HG02571 (cell line): ENCODE results near the gene FAM184A.
A peak's percentile ranks its signal among the peaks of the same experiment; 100 is the strongest.

Experiments used
- ATAC-seq: cut with Tn5 transposase; IDR thresholded peaks from one replicate; pipeline ENCODE4 v1.9.1; 2021; ENCODE audit warnings: mild to moderate bottlenecking, moderate library complexity; ENCODE audit not compliant: unreplicated experiment

Gene FAM184A

DNA sequence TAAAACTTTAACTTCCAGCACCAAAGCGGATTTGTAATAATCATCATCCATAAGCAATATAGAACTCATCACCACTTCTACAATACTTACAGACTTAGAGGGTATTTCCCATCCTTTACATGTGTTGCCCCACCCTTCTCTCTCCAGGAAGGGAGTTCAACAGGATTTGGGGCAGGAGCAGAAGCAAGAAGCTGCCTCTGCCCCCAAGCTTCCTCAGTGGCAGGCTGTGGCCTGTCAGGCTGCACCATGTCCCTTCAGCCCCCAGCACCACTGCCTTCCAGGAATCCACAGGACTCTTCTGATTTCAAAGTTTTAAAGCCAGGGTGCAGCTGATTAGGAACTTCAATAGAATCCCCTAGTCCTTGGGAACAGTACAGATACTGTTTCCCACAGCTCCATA is 106.8 kb downstream of the FAM184A start:
- ATAC-seq = no peak

GRCh38 chr6:118970866-118971265 is 107.6 kb downstream of the FAM184A start:
- ATAC-seq = no peak

DNA sequence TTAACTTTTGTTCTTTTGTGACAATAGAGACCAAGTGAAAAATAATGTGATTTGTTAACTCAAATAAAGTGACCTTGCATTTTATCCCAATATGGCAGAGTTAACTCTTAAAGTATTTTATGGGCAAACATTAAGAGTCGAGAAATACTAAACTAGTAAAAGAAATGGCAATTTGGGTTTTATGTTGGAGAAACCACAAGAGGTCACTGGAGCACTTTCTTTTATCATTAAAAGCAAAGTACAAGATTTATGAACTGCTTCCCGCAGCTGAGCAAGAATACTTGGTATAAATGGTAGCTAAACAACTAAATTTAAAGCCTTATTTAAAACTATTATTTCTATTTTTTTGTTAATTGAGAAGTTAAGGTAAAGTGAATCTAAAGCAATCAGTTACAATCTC is 110.0 kb downstream of the FAM184A start:
- no peak for ATAC-seq

GRCh38 chr6:118967239-118967638 is 111.2 kb downstream of the FAM184A start:
- no peak for ATAC-seq

- no peak for ATAC-seq
Observed at GRCh38 chr6:118965843-118966370, 112.6 kb downstream of the FAM184A start.

DNA sequence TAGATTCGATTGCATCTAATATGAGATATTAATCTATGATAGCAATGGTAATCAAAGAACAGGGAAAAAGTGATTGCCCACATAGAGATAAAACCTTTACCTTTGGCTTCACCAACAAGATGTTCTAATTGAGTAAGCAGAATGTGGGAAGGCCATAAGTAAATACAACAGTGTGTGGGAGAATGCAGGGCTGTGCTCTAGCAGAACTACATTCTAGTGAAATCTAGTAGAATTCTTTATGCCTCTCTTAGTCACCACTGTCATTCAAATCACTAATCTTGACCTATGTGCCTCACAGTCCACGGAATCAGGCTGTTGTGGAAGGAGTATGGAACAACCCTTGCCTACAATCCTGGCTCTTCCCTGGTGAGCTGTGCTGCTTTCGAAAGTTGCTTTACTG is 113.1 kb downstream of the FAM184A start:
- ATAC-seq = no peak

DNA sequence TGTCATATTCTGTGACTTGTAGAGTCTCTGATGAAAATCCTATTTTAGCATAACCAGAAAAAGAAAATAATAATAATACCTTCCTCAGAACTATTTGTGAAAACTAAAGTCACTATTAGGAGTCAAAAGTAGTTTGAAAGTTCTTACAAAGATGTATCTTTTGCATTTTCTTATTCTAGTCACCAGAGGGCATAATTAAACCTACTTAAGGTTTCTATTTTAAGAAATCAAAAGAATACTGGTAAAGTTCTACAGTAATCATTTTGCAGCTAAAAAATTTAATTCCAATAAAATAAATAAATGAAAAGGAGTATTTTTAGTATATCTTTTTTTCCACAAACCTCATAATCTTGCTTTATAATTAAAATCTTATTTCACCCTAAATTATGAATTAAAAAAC is 115.5 kb downstream of the FAM184A start:
- ATAC-seq = no peak

GRCh38 chr6:118959903-118960302 is 118.6 kb downstream of the FAM184A start:
- no peak for ATAC-seq

DNA sequence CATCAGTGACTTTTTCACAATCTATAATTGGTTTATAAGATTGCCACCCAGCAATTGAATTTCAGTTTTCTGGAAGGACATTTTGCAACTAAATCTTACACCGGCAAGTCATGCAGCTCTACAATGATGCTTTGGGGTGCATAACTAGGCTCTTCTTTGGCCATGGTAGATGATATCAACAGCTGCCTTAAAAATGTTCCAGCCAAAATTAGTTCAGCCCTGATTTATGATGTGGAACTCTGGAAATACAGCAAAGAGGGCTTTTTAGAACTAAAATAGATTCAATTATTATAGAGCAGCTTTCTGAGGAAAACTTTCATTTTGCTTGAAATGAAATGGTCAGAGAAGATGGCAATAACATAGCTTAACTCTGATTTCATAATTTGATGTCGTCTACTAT is 125.1 kb downstream of the FAM184A start:
- no peak for ATAC-seq

DNA sequence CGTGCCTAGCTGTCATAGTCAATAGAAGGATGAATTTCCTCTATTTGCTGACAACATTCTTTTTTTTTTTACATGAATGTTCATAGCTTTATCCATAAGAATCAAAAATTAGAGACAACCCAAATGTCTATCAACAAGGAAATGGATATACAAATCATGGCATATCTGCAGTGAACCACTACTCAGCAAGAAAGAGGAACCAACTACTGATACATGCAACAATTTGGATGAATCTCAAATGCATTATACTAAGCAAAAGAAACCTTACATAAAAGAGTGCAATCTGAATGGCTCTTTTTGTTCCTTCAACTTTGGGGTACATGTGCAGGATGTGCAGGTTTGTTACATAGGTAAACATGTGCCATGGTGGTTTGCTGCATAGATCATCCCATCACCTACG is 125.8 kb downstream of the FAM184A start:
- no peak for ATAC-seq

DNA sequence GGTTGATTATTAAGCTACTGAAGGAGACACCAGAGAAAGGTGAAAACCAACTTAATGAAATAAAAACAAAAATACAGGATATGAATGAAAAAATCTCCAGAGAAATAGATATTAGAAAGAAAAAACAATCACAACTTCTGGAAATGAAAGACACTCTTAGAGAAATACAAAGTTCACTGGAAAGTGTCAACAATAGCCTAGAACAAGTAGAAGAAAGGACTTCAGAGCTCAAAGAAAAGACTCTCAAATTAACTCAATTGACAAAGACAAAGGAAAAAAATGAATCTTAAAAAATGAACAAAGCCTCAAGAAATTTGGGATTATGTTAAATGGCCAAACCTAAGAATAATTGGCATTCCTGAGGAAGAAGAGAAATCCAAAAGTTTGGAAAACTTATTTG is 133.2 kb downstream of the FAM184A start:
- ATAC-seq = no peak

DNA sequence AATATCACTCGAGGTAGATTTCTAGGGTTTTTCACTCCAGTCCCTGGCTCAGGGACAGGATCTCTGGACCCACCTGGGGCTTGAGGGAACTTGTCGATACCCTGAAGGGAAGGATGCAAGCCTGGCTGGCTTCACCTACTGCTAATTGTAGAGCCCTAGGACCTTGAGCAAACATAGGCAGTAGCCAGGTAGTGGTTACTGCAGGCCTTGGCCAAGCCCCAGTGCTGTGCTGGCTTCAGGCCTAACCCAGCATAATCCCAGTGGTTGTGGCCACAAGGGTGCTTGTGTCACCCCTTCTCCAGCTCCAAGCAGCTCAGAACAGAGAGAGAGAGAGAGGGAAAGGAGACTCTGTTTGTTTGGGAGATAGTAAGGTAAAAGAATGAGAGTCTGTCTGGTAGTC is 137.7 kb downstream of the FAM184A start:
- ATAC-seq = no peak

DNA sequence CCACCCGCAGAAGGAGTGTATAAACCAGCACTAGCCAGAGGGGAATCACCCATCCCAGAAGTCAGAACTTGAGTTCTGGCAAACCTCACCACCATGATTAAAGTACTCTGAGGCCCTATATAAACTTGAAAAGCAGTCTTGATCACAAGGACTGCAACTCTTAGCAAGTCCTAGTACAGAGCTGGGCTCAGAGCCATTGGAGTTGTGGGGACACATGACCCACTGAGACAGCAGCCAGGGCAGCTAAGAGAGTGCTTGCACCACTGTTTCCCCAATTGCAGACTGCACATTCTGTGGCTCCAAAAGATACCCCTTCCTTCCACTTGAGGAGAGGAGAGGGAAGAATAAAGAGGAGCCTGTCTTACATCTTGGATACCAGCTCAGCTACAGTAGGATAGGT is 138.8 kb downstream of the FAM184A start:
- ATAC-seq = no peak

- no peak for ATAC-seq
Observed at GRCh38 chr6:118935978-118936703, 142.3 kb downstream of the FAM184A start.

- ATAC-seq = no peak
Observed at GRCh38 chr6:118935331-118935668, 143.2 kb downstream of the FAM184A start.

- ATAC-seq = peak; percentile 95
Observed at GRCh38 chr6:118934461-118935330, 143.8 kb downstream of the FAM184A start, which contains the start of gene MCM9. MCM9 (minus strand) TSS chr6:118935159; CDS start chr6:118931723, 3,436 bp downstream.

GRCh38 chr6:118933855-118934460 is 144.5 kb downstream of the FAM184A start:
- ATAC-seq = no peak

DNA sequence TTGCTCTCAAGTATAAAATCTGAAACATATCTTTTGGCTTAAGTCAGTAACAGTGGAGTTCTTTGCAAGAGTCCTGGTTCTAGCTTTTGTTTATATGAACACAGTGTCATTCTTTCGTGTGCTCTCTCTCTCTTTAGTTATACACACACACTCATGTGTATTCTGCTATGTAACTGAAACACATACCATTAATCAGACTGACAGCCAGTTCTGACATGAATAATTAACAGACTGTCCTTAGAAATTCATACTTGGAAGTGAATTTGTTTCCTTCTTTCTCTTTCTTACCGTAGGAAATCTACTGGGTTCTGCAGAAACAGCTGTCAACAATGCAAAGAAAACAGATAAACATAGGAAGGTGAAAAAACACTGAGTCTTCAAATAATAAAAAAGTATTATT is 146.0 kb downstream of the FAM184A start:
- no peak for ATAC-seq

- ATAC-seq = no peak
Observed at GRCh38 chr6:118931436-118931835, 147.0 kb downstream of the FAM184A start.

- ATAC-seq = no peak
Observed at GRCh38 chr6:118930680-118931079, 147.8 kb downstream of the FAM184A start.

DNA sequence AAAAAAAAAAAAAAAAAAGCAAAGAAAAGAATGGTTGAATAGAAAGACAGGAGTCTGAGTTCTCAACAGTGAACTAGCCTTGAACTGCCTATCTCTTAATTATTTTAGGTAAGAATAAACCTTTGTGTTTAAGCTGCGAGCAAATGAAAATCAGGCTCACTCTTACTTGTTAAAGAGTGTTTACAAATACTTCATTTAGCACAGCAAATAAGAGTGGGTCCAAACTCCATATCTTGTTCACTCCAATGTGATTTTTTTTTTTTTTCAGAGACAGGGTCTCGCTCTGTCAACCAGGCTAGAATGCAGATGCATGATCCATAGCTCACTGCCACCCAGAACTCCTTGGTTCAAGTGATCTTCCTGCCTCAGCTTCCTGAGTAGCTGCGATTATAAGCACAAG is 155.4 kb downstream of the FAM184A start:
- ATAC-seq = no peak

GRCh38 chr6:118921084-118921483 is 157.4 kb downstream of the FAM184A start:
- ATAC-seq = no peak
